IPS DF 19.7 (cell line): ENCODE data around the gene SRL.
"Not testable (repeated sequence)": the region's sequence is repeated elsewhere in the genome, so short reads cannot be mapped to it uniquely, and the experiment has no call there.

Source experiments
- DNase-seq: peaks from one replicate; pipeline ENCODE4 v3.0.0-alpha.2; 2013; ENCODE audit warnings: low read depth, low spot score

SRL gene

DNA sequence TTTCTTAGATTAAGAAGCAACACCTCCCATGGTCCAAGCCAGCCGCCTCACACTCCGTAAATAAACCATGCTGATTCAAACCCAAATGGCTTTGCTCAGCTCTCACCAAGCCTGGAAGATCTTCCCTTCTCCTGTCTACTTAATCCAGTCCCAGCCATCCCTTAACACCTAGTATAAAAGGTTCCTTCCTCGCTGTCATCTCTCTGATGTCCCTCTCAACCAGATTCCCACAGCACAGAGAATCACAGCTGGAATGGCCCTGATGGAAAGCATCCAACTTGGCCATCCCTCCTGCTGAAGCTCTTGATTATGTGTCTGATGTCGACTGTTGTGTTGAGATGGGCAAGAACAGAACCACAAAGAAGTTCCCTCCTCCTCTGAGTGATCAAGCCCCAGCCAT is 75.1 kb downstream of the SRL start:
- DNase-seq, result no peak

DNA sequence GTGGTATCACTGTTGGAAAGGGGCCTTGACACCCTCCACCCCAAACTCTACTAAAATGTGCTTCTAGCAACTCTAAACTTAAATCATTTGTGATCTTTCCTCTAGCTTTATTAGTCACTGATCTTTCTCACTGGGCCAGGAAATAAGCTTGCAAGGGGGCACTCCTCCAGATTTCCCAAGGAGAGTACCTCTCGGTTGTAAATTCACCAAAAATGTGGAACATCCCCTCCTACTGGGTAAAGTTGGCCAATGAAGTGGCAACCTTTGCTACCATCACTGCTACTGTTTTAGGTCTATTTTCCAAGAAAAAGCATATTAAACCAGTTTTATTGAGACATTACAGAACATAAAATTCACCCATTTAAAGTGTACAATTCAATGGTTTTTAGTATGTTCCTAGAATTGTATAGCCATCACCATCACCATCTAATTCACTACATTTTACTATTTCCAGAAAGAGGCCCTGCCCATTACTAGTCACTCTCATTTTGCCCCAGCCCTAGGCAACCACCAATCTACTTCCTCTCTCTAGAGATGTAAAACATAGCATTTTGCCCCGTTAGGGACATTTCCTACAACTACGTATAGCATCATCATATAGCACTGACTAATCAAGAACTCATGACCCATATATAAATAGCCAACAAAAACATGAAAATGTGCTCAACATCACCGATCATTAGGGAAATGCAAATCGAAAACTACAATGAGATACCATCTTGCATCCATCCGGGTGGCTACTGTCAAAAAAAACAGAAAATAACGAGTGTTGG is 81.0 kb downstream of the SRL start:
- no peak for DNase-seq

DNA sequence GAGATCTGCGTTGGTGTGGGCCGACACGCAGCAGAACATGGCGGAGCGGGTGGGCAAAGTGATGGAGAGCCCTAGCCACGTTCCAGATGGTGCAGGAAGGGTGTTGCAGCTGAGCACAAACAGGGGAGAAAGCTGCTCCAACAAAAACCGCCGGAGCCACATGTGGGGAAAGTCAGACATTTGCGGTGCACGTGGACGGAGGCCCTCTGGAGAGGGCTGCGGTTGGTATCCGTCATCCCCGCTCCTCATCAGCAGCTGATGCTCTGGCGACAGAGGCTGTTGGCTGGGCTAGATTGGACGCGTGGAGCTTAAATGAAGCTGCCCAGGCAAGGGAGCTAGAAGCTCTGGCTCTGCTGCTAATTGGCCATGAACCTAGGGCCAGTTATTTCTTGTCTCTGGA is 82.2 kb downstream of the SRL start:
- DNase-seq, result no peak

GRCh38 chr16:4158143-4159093 is 83.5 kb downstream of the SRL start:
- DNase-seq, result no peak

GRCh38 chr16:4157376-4157825 is 84.5 kb downstream of the SRL start:
- DNase-seq, result no peak

DNA sequence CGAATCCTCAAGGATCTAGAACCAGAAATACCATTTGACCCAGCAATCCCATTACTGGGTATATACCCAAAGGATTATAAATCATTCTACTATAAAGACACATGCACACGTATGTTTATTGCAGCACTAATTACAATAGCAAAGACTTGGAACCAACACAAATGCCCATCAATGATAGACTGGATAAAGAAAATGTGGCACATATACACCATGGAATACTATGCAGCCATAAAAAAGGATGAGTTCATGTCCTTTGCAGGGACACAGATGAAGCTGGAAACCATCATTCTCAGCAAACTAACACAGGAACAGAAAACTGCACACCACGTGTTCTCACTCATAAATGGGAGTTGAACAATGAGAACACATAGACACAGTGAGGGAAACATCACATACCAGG is 85.4 kb downstream of the SRL start:
- DNase-seq, result not testable (repeated sequence)

GRCh38 chr16:4153364-4153763 is 88.5 kb downstream of the SRL start:
- not testable (repeated sequence) for DNase-seq

GRCh38 chr16:4152267-4152666 is 89.6 kb downstream of the SRL start:
- no peak for DNase-seq

- no peak for DNase-seq
These were observed 94.6 kb downstream of the SRL start for GRCh38 chr16:4147236-4147635.

GRCh38 chr16:4142268-4142667 is 99.6 kb downstream of the SRL start:
- DNase-seq, result no peak

DNA sequence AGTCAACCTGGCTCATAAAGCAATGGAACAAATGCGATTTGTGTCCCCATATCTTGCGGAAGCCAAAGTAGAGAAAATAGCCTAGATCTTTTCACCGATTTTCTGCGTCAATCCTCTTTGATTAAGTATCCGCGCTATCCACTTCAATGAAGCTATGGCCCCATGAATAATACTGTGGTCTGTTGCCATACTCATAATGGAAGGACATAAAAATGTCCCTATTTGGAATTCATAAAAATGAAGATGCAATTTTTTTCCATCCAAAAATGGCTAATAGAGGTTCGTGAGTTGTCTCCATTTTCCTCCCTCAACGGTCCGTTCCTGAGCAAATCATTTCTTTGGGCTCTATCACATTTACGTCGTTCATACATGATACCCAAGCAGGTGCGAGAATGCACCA is 100.3 kb downstream of the SRL start:
- DNase-seq, result no peak

- no peak for DNase-seq
These were observed 101.2 kb downstream of the SRL start for GRCh38 chr16:4140652-4141051.

DNA sequence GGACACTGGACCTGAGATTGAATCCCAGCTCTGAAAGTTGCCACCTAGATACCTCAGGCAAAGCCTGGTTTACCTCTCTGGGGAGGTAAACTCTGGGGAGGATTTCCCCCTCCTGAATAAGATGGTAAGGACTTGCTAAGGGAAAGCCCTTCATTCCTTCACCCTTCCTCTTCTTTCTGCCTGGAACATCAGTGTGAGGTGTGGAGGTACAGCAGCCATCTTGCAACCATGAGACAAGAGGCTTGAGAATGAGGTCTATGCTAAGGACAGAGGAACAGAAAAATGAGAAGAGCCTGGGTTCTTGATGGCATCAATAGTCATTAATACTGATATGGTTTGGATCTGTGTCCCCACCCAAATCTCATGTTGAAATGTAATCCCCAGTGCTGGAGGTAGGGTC is 101.9 kb downstream of the SRL start:
- DNase-seq, result no peak
